Panc1 (cell line): ENCODE measurements around the gene KIAA1671. TPM values are rescaled to one million over a fixed set of nuclear protein-coding genes. Genes with fewer than 3 reads are reported as not detected.

Experiments used
- ATAC-seq: fragments of 200-7000 bp; cut with Tn5 transposase; 2 replicates; pipeline ENCODE4 v1.9.1; 2020; ENCODE audit warnings: mild to moderate bottlenecking, moderate library complexity
- BruUV-seq: library from RNA; stranded (reverse); fragments of 400-500 nt; replicated peaks from 2 replicates; lab custom pipeline; 2021; lab: Mats Ljungman, UMichigan
- CTCF ChIA-PET: fragments of 300-600 bp; sonication (Branson Sonifier 250); formaldehyde crosslinking; loops from one replicate; lab custom pipeline; 2022; ENCODE audit warnings: antibody characterized with exemption; lab: Charles Lee
- POLR2A ChIA-PET: fragments of 300-600 bp; sonication (Branson Sonifier 250); formaldehyde crosslinking; loops from one replicate; lab custom pipeline; 2022; ENCODE audit warnings: antibody characterized with exemption; lab: Charles Lee
- DNase-seq: peaks from one replicate; pipeline ENCODE4 v3.0.0-alpha.2; 2010; ENCODE audit warnings: low read depth, low spot score
- H3K27ac ChIP-seq: 2 replicates; pipeline ENCODE4 v1.5.1; 2011; ENCODE audit warnings: mild to moderate bottlenecking, low read length, inconsistent platforms
- H3K27me3 ChIP-seq: fragments of 200-500 bp; sonication (Bioruptor generic); 2 replicates; pipeline ENCODE4 v1.6.0; 2014; ENCODE audit warnings: low read length, inconsistent platforms; ENCODE audit not compliant: control insufficient read depth, insufficient read depth
- H3K36me3 ChIP-seq: fragments of 200-500 bp; sonication (Bioruptor generic); 2 replicates; pipeline ENCODE4 v1.5.1; 2014; ENCODE audit warnings: inconsistent platforms, mild to moderate bottlenecking, low read length, moderate library complexity; ENCODE audit not compliant: control insufficient read depth, insufficient read depth
- H3K4me1 ChIP-seq: 2 replicates; pipeline ENCODE4 v1.5.1; 2011; ENCODE audit warnings: inconsistent platforms, mild to moderate bottlenecking, low read length, moderate library complexity; ENCODE audit not compliant: control insufficient read depth, insufficient read depth
- H3K4me3 ChIP-seq, 2 experiments: 2 replicates each; pipeline ENCODE4 v1.5.1; 2011 to 2012; ENCODE audit warnings: low read depth in 2 of 2, low read length in 2 of 2, mild to moderate bottlenecking in 2 of 2, inconsistent platforms in 1 of 2, moderate library complexity in 1 of 2
- H3K9me3 ChIP-seq: fragments of 200-500 bp; sonication (Bioruptor generic); 2 replicates; pipeline ENCODE4 v1.5.1; 2014; ENCODE audit warnings: low read depth, mild to moderate bottlenecking, inconsistent platforms, low read length, moderate library complexity; ENCODE audit not compliant: control insufficient read depth, insufficient read depth
- POLR2AphosphoS5 ChIP-seq: IDR thresholded peaks from 2 replicates; pipeline ENCODE4 v1.6.1; 2012; ENCODE audit warnings: mild to moderate bottlenecking, low read depth, low read length, moderate library complexity
- SIN3A ChIP-seq: IDR thresholded peaks from 2 replicates; pipeline ENCODE4 v1.6.1; 2012; ENCODE audit warnings: low read depth, mild to moderate bottlenecking, low read length, moderate library complexity, borderline replicate concordance; ENCODE audit not compliant: insufficient read depth
- TCF7L2 ChIP-seq: IDR thresholded peaks from 2 replicates; pipeline ENCODE4 v1.6.1; 2011; ENCODE audit warnings: mild to moderate bottlenecking, low read depth, low read length, inconsistent platforms
- in situ Hi-C: cut with HindIII; loops from 2 replicates; pipeline ENCODE4 v1.10.0; 2016; ENCODE audit warnings: low sequenced_read_pairs, low pct_unique_long_range_greater_than_20kb
- intact Hi-C: fragments of 100-400 bp; cut with micrococcal nuclease; formaldehyde crosslinking; loops from one replicate; pipeline ENCODE4 v1.10.0; 2022; ENCODE audit not compliant: unreplicated experiment
- total RNA-seq: library from RNA; stranded (reverse); gene quantifications from one replicate; pipeline ENCODE4 v1.2.1, GENCODE V29; 2021; ENCODE audit not compliant: unreplicated experiment
- TF ChIP-seq, protein P1 (sequence below), 2 experiments: IDR thresholded peaks; 2 replicates each; pipeline ENCODE4 v1.6.1; 2011 to 2012; ENCODE audit warnings: low read depth in 2 of 2, control low read depth in 1 of 2, low read length in 1 of 2, mild to moderate bottlenecking in 1 of 2, moderate library complexity in 1 of 2; ENCODE audit not compliant: insufficient read depth in 1 of 2
- TF ChIP-seq, protein P2 (sequence below): fragments of 450-650 bp; IDR thresholded peaks from 2 replicates; pipeline ENCODE4 v1.5.1; 2017; ENCODE audit warnings: mild to moderate bottlenecking

KIAA1671 gene
- total RNA-seq, 1 experiment from 2014 or later = 48.1 TPM

DNA sequence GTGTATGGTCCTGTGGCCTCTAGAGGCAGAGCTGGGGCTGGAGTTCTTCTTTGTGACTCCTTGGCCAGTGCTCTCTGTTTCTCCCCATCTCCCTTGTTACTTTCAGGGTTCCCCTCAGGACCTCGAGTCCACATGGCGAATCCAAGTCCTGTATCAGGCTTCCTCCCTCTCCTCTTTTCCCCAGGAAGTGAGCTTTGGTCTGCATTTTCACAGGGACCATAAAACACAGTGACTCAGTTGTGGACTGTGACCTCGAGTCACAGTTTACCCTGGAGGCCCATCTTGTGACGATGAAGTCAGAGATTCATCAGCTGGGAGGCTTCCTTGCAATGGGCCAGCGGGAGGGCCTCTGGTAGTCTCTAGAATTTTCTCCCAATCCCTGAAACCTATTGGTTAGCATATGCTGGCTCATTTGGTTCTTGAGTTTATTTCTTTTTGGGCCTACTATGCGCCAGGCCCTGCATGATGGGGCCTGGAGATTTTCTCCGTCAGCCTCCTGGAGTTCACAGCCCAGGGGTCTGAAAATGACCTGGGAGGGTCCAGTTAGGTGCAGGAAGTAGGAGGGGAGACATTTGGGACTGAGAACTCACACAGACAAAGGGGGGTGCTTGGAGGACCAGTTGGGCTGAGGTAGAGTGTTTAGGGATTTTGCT is 100.8 kb downstream of the KIAA1671 start:
- Histone ChIP-seq H3K9me3 (no peaks in the 10 kb centered on the region), H3K27me3 (no peaks in the 10 kb centered on the region), H3K4me1 (peaks cover 2% of the 10 kb centered on the region; the same call in 1 of the 2 replicates), H3K36me3 (peaks cover 3% of the 10 kb centered on the region; the same call in 1 of the 2 replicates), H3K4me3 (no peak overlapping the region), H3K27ac (no peak overlapping the region)
- no TSS peak for BruUV-seq
- DNase-seq (peak; percentile 45), ATAC-seq (no peak)
- ChIA-PET CTCF (no interaction called here), POLR2A (no interaction called here)
- TF ChIP-seq TCF7L2 (no peak), POLR2AphosphoS5 (no peak), SIN3A (no peak)
- TF ChIP-seq, protein P1, sequence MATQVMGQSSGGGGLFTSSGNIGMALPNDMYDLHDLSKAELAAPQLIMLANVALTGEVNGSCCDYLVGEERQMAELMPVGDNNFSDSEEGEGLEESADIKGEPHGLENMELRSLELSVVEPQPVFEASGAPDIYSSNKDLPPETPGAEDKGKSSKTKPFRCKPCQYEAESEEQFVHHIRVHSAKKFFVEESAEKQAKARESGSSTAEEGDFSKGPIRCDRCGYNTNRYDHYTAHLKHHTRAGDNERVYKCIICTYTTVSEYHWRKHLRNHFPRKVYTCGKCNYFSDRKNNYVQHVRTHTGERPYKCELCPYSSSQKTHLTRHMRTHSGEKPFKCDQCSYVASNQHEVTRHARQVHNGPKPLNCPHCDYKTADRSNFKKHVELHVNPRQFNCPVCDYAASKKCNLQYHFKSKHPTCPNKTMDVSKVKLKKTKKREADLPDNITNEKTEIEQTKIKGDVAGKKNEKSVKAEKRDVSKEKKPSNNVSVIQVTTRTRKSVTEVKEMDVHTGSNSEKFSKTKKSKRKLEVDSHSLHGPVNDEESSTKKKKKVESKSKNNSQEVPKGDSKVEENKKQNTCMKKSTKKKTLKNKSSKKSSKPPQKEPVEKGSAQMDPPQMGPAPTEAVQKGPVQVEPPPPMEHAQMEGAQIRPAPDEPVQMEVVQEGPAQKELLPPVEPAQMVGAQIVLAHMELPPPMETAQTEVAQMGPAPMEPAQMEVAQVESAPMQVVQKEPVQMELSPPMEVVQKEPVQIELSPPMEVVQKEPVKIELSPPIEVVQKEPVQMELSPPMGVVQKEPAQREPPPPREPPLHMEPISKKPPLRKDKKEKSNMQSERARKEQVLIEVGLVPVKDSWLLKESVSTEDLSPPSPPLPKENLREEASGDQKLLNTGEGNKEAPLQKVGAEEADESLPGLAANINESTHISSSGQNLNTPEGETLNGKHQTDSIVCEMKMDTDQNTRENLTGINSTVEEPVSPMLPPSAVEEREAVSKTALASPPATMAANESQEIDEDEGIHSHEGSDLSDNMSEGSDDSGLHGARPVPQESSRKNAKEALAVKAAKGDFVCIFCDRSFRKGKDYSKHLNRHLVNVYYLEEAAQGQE (IDR thresholded peaks at IDR 0.05; ENCODE audit: insufficient read depth in 1 of 2, low read depth in 2 of 2, low read length in 1 of 2) = no peak
- TF ChIP-seq, protein P2, sequence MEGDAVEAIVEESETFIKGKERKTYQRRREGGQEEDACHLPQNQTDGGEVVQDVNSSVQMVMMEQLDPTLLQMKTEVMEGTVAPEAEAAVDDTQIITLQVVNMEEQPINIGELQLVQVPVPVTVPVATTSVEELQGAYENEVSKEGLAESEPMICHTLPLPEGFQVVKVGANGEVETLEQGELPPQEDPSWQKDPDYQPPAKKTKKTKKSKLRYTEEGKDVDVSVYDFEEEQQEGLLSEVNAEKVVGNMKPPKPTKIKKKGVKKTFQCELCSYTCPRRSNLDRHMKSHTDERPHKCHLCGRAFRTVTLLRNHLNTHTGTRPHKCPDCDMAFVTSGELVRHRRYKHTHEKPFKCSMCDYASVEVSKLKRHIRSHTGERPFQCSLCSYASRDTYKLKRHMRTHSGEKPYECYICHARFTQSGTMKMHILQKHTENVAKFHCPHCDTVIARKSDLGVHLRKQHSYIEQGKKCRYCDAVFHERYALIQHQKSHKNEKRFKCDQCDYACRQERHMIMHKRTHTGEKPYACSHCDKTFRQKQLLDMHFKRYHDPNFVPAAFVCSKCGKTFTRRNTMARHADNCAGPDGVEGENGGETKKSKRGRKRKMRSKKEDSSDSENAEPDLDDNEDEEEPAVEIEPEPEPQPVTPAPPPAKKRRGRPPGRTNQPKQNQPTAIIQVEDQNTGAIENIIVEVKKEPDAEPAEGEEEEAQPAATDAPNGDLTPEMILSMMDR = no peak
- in situ Hi-C loops = no loop called here
- intact Hi-C loops = no loop called here

DNA sequence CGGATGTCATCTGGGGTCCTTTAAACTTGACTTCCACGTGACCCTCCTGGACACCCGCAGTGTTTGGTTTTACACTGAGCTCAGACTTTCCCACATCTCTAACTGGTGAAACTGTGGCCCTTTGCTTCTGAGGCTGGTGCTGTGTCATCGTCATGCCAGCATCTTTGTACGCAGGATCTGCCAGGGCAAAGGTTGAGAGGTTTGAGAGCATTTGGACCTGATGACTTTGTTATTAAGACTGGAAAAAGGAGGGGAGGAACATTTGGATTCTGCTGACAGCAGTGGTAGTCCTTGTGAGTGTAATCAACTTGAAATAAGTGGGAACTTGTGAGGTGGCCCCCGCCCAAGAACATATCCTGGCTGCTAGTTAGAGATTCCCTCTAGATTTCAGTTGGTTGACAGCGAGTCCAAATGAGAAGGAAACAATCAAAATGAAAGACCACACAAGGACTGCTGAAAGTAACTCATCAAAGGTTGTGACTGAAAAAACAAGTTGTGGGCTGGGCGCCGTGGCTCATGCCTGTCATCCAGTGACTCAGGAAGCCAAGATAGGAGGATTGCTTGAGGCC is 102.5 kb downstream of the KIAA1671 start:
- intact Hi-C loops = no loop called here
- no peak for TF ChIP-seq TCF7L2
- TF ChIP-seq, protein P1 (IDR thresholded peaks at IDR 0.05; ENCODE audit: insufficient read depth in 1 of 2, low read depth in 2 of 2, low read length in 1 of 2) = no peak
- TF ChIP-seq SIN3A = no peak
- TF ChIP-seq POLR2AphosphoS5 = no peak
- TF ChIP-seq, protein P2 = no peak
- in situ Hi-C loops = no loop called here
- CTCF ChIA-PET = no interaction called here
- no peak overlapping the region for H3K27ac ChIP-seq
- no peak overlapping the region for H3K4me3 ChIP-seq
- DNase-seq (no peak), ATAC-seq (no peak)
- H3K4me1 ChIP-seq = no peaks in the 10 kb centered on the region
- no peaks in the 10 kb centered on the region for H3K9me3 ChIP-seq
- POLR2A ChIA-PET = no interaction called here
- peaks cover 3% of the 10 kb centered on the region; the same call in 1 of the 2 replicates for H3K36me3 ChIP-seq
- BruUV-seq = TSS peak; percentile 30
- H3K27me3 ChIP-seq = no peaks in the 10 kb centered on the region
